Esophagus squamous epithelium (tissue), 5 donors: ENCODE data around the gene ZNF524. TPM values are rescaled to one million over a fixed set of nuclear protein-coding genes. Genes with fewer than 3 reads are reported as not detected.

Experiments
- DNase-seq: peaks from one replicate; lab custom pipeline; 2025; lab: John Stamatoyannopoulos, UW
- H3K27ac ChIP-seq, 4 donors: fragments of 200-600 bp; sonication (generic); one replicate each; pipeline ENCODE4 v1.5.1; 2016 to 2019; ENCODE audit warnings: mild to moderate bottlenecking in 1 of 4
- H3K27me3 ChIP-seq, 4 donors: fragments of 200-600 bp; sonication (generic); 1 replicate in 3 of 4; 2 replicates in 1 of 4; pipeline versions ENCODE4 v1.5.1 to v1.6.0; 2017 to 2021; ENCODE audit warnings: antibody characterized with exemption in 1 of 4
- H3K36me3 ChIP-seq, 3 donors: fragments of 200-600 bp; sonication (generic); one replicate each; pipeline ENCODE4 v1.5.1; 2016 to 2019
- H3K4me1 ChIP-seq, 3 donors: fragments of 200-600 bp; sonication (generic); one replicate each; pipeline ENCODE4 v1.5.1; 2017 to 2019
- H3K4me3 ChIP-seq, 4 donors: fragments of 200-600 bp; sonication (generic); 1 replicate in 3 of 4; 2 replicates in 1 of 4; pipeline ENCODE4 v1.5.1; 2016 to 2019; ENCODE audit warnings: mild to moderate bottlenecking in 2 of 4, moderate library complexity in 1 of 4
- H3K9me3 ChIP-seq, 3 donors: fragments of 200-600 bp; sonication (generic); one replicate each; pipeline ENCODE4 v1.5.1; 2016 to 2019
- CTCF ChIP-seq, 6 experiments: fragments of 450-650 bp in 4 of 6; fragments of 200-600 bp in 2 of 6; sonication (generic) in 2 of 6; IDR thresholded peaks; one replicate each; pipeline ENCODE4 v1.5.1; 2016 to 2019; ENCODE audit warnings: antibody characterized with exemption in 6 of 6, mild to moderate bottlenecking in 4 of 6, moderate library complexity in 4 of 6
- POLR2A ChIP-seq, 4 donors: fragments of 450-650 bp; IDR thresholded peaks; one replicate each; pipeline ENCODE4 v1.6.1; 2017; ENCODE audit warnings: antibody characterized with exemption in 4 of 4, mild to moderate bottlenecking in 4 of 4, moderate library complexity in 3 of 4
- WGBS, 2 donors: methylation state at CpG; one replicate each; pipeline ENCODE4 v1.1.5; 2018; 5-methylcytosine and 5-hydroxymethylcytosine counted together
- intact Hi-C: fragments of 100-400 bp; cut with DNase I; formaldehyde crosslinking; loops from one replicate; pipeline ENCODE4 v1.15.0; 2022
- total RNA-seq, 4 donors: library from RNA; depleted of rRNA; stranded (reverse); fragments of >200 nt; gene quantifications; one replicate each; pipeline ENCODE4 v1.1.0, GENCODE V29; 2016
- donor health status: DM: yes; HTN: yes; CAD: no.

The ZNF524 gene
- total RNA-seq, 4 donors from 2014 or later = 17.7 to 25.9 (median 22.9) TPM

GRCh38 chr19:55618426-55618825 is 18.3 kb downstream of the ZNF524 start:
- peak overlapping the region in 2 of 4 donors; percentile 5 to 55 for H3K27ac ChIP-seq
- H3K27me3 ChIP-seq = no peaks in the 10 kb centered on the region
- 73 to 84% methylated on average over 7 of the region's 7 CpGs for WGBS, 2 donors
- H3K9me3 ChIP-seq = no peaks in the 10 kb centered on the region
- peaks cover 14 to 69% (median 26%) of the 10 kb centered on the region in 3 donors for H3K36me3 ChIP-seq
- no peak for DNase-seq
- TF ChIP-seq CTCF (IDR thresholded peaks at IDR 0.05) (no peak), POLR2A (IDR thresholded peaks at IDR 0.05) (no peak)
- H3K4me3 ChIP-seq = no peak overlapping the region
- H3K4me1 ChIP-seq = peaks cover 2 to 23% (median 4%) of the 10 kb centered on the region in 3 donors
- intact Hi-C loops = no loop called here

GRCh38 chr19:55619286-55619685 is 19.2 kb downstream of the ZNF524 start:
- H3K27ac ChIP-seq = peak overlapping the region in 3 of 4 donors; percentile 5 to 39 (median 10)
- 74 to 79% methylated on average over 3 of the region's 3 CpGs for WGBS, 2 donors
- no peak for TF ChIP-seq POLR2A (IDR thresholded peaks at IDR 0.05)
- TF ChIP-seq CTCF (IDR thresholded peaks at IDR 0.05) = no peak
- DNase-seq = no peak
- peaks cover 2 to 30% (median 4%) of the 10 kb centered on the region in 3 donors for H3K4me1 ChIP-seq
- H3K9me3 ChIP-seq = no peaks in the 10 kb centered on the region
- no peaks in the 10 kb centered on the region for H3K27me3 ChIP-seq
- peaks cover 14 to 60% (median 26%) of the 10 kb centered on the region in 3 donors for H3K36me3 ChIP-seq
- H3K4me3 ChIP-seq = no peak overlapping the region
- intact Hi-C loops = no loop called here

- Histone ChIP-seq H3K27ac (peak overlapping the region in 1 of 4 donors; percentile 28), H3K27me3 (no peaks in the 10 kb centered on the region), H3K36me3 (peaks cover 14 to 47% (median 15%) of the 10 kb centered on the region in 3 donors), H3K9me3 (no peaks in the 10 kb centered on the region), H3K4me1 (peaks cover 2 to 38% (median 9%) of the 10 kb centered on the region in 3 donors), H3K4me3 (no peak overlapping the region)
- DNase-seq = no peak
- TF ChIP-seq CTCF (IDR thresholded peaks at IDR 0.05) = no peak
- intact Hi-C loops = no loop called here
- 84 to 97% methylated on average over 4 to 11 of the region's 12 CpGs for WGBS, 2 donors
These were observed 20.5 kb downstream of the ZNF524 start for GRCh38 chr19:55620410-55621204.

GRCh38 chr19:55621205-55621672 is 21.2 kb downstream of the ZNF524 start:
- TF ChIP-seq CTCF (IDR thresholded peaks at IDR 0.05) (no peak), POLR2A (IDR thresholded peaks at IDR 0.05) (no peak)
- 63 to 82% methylated on average over 3 to 4 of the region's 9 CpGs for WGBS, 2 donors
- intact Hi-C loops = no loop called here
- DNase-seq = no peak
- H3K27ac ChIP-seq = no peak overlapping the region
- H3K27me3 ChIP-seq = no peaks in the 10 kb centered on the region
- H3K9me3 ChIP-seq = no peaks in the 10 kb centered on the region
- peaks cover 2 to 38% (median 7%) of the 10 kb centered on the region in 3 donors for H3K4me1 ChIP-seq
- peaks cover 9 to 41% (median 10%) of the 10 kb centered on the region in 3 donors for H3K36me3 ChIP-seq
- no peak overlapping the region for H3K4me3 ChIP-seq

GRCh38 chr19:55621673-55622231 is 21.7 kb downstream of the ZNF524 start:
- DNase-seq = no peak
- H3K27ac ChIP-seq = no peak overlapping the region
- 93 to 96% methylated on average over 13 to 26 of the region's 55 CpGs for WGBS, 2 donors

More at GRCh38 chr19:55621673-55622231, 21.7 kb downstream of the ZNF524 start:
- Histone ChIP-seq H3K4me3 (no peak overlapping the region), H3K27me3 (no peaks in the 10 kb centered on the region), H3K4me1 (peaks cover 2 to 34% (median 6%) of the 10 kb centered on the region in 3 donors), H3K9me3 (no peaks in the 10 kb centered on the region), H3K36me3 (peaks cover 4 to 36% (median 5%) of the 10 kb centered on the region in 3 donors)
- intact Hi-C loops = no loop called here
- TF ChIP-seq CTCF (IDR thresholded peaks at IDR 0.05) = no peak
- no peak for TF ChIP-seq POLR2A (IDR thresholded peaks at IDR 0.05)
